Activated CD4-positive, CD25-positive, alpha-beta regulatory T cell treated with anti-CD3 and anti-CD28 coated beads, Interleukin-2, amount 50 U/mL, for 72 hours (primary cell): ENCODE measurements around the gene CDR2L.

ENCODE experiments used
- DNase-seq: peaks from one replicate; pipeline ENCODE4 v3.0.0; 2021

The CDR2L gene

GRCh38 chr17:74987418-74987908, at the start of gene CDR2L:
TSS of gene CDR2L (plus strand) at chr17:74987632. CDS start at chr17:74988044, 412 bp downstream.
- peak; percentile 91 for DNase-seq

- DNase-seq: no peak
Observed at GRCh38 chr17:74938194-74938950, 49.1 kb upstream of the CDR2L start.

- no peak for DNase-seq
Observed at GRCh38 chr17:74939534-74939933, 47.9 kb upstream of the CDR2L start.

GRCh38 chr17:74941128-74941725, 46.2 kb upstream of the CDR2L start:
- DNase-seq: no peak

- DNase-seq: no peak
Observed at GRCh38 chr17:74943808-74944522, 43.5 kb upstream of the CDR2L start.

- DNase-seq: no peak
Observed at GRCh38 chr17:74945543-74945942, 41.9 kb upstream of the CDR2L start.

GRCh38 chr17:74946641-74947040, 40.8 kb upstream of the CDR2L start:
- DNase-seq: no peak

GRCh38 chr17:74947041-74947754, 40.2 kb upstream of the CDR2L start:
- no peak for DNase-seq

GRCh38 chr17:74949455-74950115, 37.8 kb upstream of the CDR2L start:
- no peak for DNase-seq

GRCh38 chr17:74950207-74950606, 37.2 kb upstream of the CDR2L start:
- no peak for DNase-seq

- DNase-seq: no peak
Observed at GRCh38 chr17:74951065-74951464, 36.4 kb upstream of the CDR2L start.

- no peak for DNase-seq
Observed at GRCh38 chr17:74951680-74952421, 35.6 kb upstream of the CDR2L start.

GRCh38 chr17:74952431-74953133, 34.9 kb upstream of the CDR2L start:
- DNase-seq: no peak

- DNase-seq: no peak
Observed at GRCh38 chr17:74953134-74953687, 34.2 kb upstream of the CDR2L start.

GRCh38 chr17:74954115-74954514, 33.3 kb upstream of the CDR2L start:
- DNase-seq: no peak

GRCh38 chr17:74954665-74955421, 32.6 kb upstream of the CDR2L start:
- no peak for DNase-seq

GRCh38 chr17:74956093-74956492, 31.3 kb upstream of the CDR2L start:
- no peak for DNase-seq

GRCh38 chr17:74957935-74958740, 29.3 kb upstream of the CDR2L start:
- peak; percentile 89 for DNase-seq
